WERI-Rb-1 (cell line): ENCODE measurements around the gene TBX18.

Experiments
- DNase-seq: peaks from one replicate; pipeline ENCODE4 v3.0.0-alpha.2; 2020
- H3K27ac ChIP-seq: fragments of 250-450 bp; sonication (Bioruptor Pico); 2 replicates; pipeline ENCODE4 v1.5.1; 2020; ENCODE audit warnings: mild to moderate bottlenecking, moderate library complexity
- H3K27me3 ChIP-seq: fragments of 250-450 bp; sonication (Bioruptor Pico); 2 replicates; pipeline ENCODE4 v1.5.1; 2021; ENCODE audit warnings: mild to moderate bottlenecking, low read depth, moderate library complexity; ENCODE audit not compliant: insufficient read depth, severe bottlenecking
- H3K36me3 ChIP-seq: fragments of 250-450 bp; sonication (Bioruptor Pico); 2 replicates; pipeline ENCODE4 v1.5.1; 2020; ENCODE audit warnings: mild to moderate bottlenecking, moderate library complexity
- H3K4me3 ChIP-seq: 2 replicates; pipeline ENCODE4 v1.5.1; 2011; ENCODE audit warnings: low read depth, mild to moderate bottlenecking, control low read depth, low read length
- H3K9me3 ChIP-seq: fragments of 250-450 bp; sonication (Bioruptor Pico); 2 replicates; pipeline ENCODE4 v1.5.1; 2021; ENCODE audit warnings: mild to moderate bottlenecking, moderate library complexity; ENCODE audit not compliant: severe bottlenecking
- TF ChIP-seq, protein P1 (sequence below): IDR thresholded peaks from 2 replicates; pipeline ENCODE4 v1.5.1; 2011; ENCODE audit warnings: low read depth, mild to moderate bottlenecking, control low read depth, inconsistent platforms, low read length

Gene TBX18

DNA sequence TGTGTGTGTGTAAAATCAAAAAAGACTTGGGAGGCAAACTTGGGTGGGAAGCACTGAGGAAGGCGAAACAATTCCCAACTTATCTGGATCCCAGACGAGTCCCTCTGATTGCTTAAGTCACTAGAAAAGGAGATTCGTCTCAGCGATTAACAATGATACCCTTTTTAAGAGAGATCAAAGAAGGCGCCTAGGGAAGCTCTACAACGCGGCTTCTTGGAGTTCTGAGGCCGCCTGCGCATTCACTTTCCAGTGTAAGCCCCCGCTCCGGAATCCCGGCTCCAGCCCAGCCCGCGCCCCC lies 8.7 kb upstream of the TBX18 start:
- TF ChIP-seq, protein P1, sequence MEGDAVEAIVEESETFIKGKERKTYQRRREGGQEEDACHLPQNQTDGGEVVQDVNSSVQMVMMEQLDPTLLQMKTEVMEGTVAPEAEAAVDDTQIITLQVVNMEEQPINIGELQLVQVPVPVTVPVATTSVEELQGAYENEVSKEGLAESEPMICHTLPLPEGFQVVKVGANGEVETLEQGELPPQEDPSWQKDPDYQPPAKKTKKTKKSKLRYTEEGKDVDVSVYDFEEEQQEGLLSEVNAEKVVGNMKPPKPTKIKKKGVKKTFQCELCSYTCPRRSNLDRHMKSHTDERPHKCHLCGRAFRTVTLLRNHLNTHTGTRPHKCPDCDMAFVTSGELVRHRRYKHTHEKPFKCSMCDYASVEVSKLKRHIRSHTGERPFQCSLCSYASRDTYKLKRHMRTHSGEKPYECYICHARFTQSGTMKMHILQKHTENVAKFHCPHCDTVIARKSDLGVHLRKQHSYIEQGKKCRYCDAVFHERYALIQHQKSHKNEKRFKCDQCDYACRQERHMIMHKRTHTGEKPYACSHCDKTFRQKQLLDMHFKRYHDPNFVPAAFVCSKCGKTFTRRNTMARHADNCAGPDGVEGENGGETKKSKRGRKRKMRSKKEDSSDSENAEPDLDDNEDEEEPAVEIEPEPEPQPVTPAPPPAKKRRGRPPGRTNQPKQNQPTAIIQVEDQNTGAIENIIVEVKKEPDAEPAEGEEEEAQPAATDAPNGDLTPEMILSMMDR = no peak
- Histone ChIP-seq H3K9me3 (no peaks in the 10 kb centered on the region), H3K27ac (peak overlapping the region; percentile 83), H3K4me3 (peak overlapping the region; percentile 81), H3K36me3 (no peaks in the 10 kb centered on the region), H3K27me3 (no peaks in the 10 kb centered on the region)
- no peak for DNase-seq

DNA sequence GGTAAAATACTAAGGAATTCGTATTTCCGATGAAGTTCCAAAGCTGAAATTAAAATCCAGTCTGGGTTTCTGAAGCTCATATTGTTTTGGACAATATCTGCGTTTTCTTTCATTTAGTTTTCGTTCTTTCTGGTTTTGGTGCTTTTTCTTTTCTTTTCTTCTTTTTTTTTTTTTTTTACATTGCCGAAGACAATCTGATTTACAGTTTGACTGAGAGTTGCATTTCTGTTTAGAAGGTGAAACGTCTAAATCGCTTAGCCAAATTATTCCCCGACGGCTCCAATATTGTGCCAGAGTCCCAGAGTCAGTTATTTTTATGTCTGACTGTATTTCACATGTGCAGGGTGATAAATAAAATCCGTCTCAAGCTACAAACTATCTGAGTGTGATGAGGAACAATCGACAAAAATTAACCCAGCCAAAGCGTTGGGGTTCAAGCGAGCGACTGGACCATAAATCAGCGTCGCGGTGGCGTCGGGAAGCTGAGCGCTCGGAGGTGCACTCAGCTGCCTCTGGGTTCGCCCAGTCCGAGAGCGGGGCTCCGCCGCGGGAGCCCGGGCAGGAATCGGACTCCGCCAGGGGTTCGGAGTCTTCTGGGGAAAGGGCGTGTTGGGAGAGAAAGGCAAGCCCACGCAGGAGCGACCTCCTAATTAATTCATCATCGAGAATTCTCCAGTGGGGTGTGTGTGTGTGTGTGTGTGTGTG lies 8.2 kb upstream of the TBX18 start:
- Histone ChIP-seq H3K27me3 (no peaks in the 10 kb centered on the region), H3K9me3 (no peaks in the 10 kb centered on the region), H3K4me3 (peak overlapping the region; percentile 81), H3K27ac (peak overlapping the region; percentile 83), H3K36me3 (no peaks in the 10 kb centered on the region)
- TF ChIP-seq, protein P1 = no peak
- peak; percentile 33 for DNase-seq

- no peak overlapping the region for H3K4me3 ChIP-seq
- H3K27ac ChIP-seq = no peak overlapping the region
- H3K27me3 ChIP-seq = no peaks in the 10 kb centered on the region
- no peaks in the 10 kb centered on the region for H3K9me3 ChIP-seq
- H3K36me3 ChIP-seq = no peaks in the 10 kb centered on the region
- TF ChIP-seq, protein P1 = no peak
- no peak for DNase-seq
Observed at GRCh38 chr6:84771756-84772356, 7.5 kb upstream of the TBX18 start.

DNA sequence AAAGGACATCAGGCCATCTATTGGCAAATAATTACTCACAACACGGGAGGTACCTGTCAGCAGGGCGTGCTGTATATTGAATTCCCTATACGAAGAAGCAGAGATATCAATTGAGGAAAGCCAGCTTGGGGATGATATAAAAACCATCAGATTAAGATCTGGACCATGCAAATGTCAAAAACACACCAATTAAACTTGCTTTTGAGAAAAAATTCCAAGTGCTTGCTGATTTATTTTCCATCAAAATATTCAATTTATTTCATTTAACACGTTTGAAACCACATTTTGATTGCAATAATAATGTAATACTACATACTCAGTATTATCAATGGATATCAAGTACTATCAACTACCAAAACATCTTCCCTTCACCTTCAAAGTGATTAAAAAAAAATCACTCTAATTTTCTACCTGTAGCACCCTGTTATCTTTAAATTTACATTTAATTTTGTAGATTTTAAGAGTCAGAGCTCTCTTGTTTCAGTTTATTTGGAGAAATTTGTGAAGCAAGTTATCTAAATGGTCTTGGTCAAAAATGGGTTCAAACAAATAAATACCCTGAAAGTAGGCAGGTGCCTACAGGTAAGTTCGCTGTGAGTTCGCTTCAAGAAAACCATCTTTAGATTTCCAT lies 6.8 kb upstream of the TBX18 start:
- no peak for DNase-seq
- Histone ChIP-seq H3K27ac (no peak overlapping the region), H3K4me3 (no peak overlapping the region), H3K9me3 (no peaks in the 10 kb centered on the region), H3K36me3 (no peaks in the 10 kb centered on the region), H3K27me3 (no peaks in the 10 kb centered on the region)
- TF ChIP-seq, protein P1 = no peak

- Histone ChIP-seq H3K27me3 (no peaks in the 10 kb centered on the region), H3K9me3 (no peaks in the 10 kb centered on the region)
- no peak for DNase-seq
Observed at GRCh38 chr6:84770521-84770920, 6.1 kb upstream of the TBX18 start.

More at GRCh38 chr6:84770521-84770920, 6.1 kb upstream of the TBX18 start:
- TF ChIP-seq, protein P1 = no peak
- Histone ChIP-seq H3K27ac (no peak overlapping the region), H3K36me3 (no peaks in the 10 kb centered on the region), H3K4me3 (no peak overlapping the region)
